GM13977 (cell line): ENCODE results near the gene ATP5F1E.

Experiments
- DNase-seq: peaks from one replicate; pipeline ENCODE4 v3.0.0; 2012; ENCODE audit warnings: low spot score
- CTCF ChIP-seq: IDR thresholded peaks from 2 replicates; pipeline ENCODE4 v1.5.1; 2012; ENCODE audit warnings: mild to moderate bottlenecking, control low read depth; ENCODE audit not compliant: insufficient read depth; ENCODE audit errors: extremely low read depth, missing control alignments
- in situ Hi-C: fragments of 300-500 bp; cut with MboI; formaldehyde crosslinking; loops from one replicate; pipeline ENCODE4 v1.12.0; 2022; ENCODE audit warnings: low sequenced_read_pairs, low pct_unique_long_range_greater_than_20kb, mixed read lengths, inconsistent platforms; ENCODE audit not compliant: unreplicated experiment

ATP5F1E gene

DNA sequence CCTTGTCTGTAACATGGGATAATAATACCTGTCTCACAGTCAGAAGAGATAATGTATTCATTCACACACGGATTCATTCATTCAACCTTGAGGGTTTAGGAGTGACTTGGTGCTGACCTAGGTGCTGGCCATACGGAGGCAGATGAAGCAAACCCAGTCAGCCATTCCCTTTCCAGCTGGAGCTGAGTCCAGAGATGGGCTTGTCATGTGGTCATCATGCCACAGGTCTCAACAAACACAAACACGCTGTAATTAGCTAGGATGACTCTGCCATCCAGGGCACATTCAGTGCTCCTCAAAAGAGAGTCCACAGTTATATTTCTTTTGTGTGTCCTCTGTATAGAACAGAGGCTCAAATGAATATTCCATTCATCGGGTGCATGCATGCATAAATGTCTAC is 29.9 kb upstream of the ATP5F1E start:
- TF ChIP-seq CTCF: no peak
- no peak for DNase-seq
- in situ Hi-C loops: no loop called here

GRCh38 chr20:59055302-59055701 is 23.2 kb upstream of the ATP5F1E start:
- in situ Hi-C loops: no loop called here
- TF ChIP-seq CTCF: peak; percentile 40
- no peak for DNase-seq

GRCh38 chr20:59051666-59052185 is 19.6 kb upstream of the ATP5F1E start:
- no peak for DNase-seq
- in situ Hi-C loops: no loop called here
- TF ChIP-seq CTCF: no peak

- no peak for DNase-seq
- in situ Hi-C loops: no loop called here
- no peak for TF ChIP-seq CTCF
These were observed 18.3 kb upstream of the ATP5F1E start for GRCh38 chr20:59050437-59050836.

DNA sequence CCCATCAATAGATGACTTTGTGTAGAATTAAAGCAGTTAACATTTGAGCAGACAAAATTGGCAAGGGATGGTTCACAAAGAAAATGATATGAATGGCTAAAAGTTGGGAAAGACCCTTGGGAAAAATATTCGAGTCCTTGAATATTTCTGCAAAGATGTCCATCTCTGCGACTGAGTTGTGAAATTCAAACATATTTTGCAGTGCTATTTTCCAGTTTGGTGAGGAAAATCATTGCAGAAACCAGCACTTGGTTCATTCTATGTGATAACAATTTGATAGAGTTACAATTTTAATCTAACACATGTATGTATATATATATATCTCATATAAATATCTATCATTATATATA is 16.5 kb upstream of the ATP5F1E start:
- no peak for DNase-seq
- no peak for TF ChIP-seq CTCF
- in situ Hi-C loops: no loop called here

DNA sequence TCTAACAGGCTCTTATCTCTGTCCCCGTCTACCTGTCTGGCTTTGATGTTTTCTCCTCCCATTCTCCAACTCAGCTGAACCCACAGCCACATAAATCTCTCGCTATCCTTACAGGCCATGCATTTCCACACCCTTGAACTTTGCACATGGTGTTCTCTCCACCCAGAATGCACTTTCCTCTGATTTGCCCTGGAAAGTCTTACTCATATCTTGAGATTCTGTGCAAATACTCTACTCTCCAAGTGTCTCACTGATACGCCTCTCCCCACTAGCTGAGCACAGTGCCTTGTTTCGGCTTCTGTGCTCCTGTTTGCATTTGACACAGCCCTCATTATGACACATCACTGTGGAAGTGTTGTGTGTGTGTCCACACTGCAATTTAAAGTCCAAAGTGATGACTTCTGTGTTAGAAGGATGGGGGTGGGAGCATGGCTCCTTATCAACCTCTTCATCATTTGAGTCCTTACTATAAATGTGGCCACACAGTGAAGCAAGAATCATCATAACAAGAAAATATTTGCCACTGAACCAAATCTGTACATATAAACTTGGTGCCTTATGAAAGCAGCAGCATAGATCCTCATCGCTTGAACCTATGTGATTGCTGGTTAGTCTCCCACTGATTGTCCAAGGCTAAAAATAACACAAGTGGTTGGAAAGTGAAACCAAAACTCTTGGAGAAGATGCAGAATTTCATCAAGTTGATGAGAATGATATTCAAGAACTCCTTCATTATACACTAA is 16.0 kb upstream of the ATP5F1E start:
- in situ Hi-C loops: no loop called here
- DNase-seq: no peak

More for the DNA sequence above, 16.0 kb upstream of the ATP5F1E start:
- TF ChIP-seq CTCF: no peak
